ENCODE results near the gene PIGN.

PIGN gene

DNA sequence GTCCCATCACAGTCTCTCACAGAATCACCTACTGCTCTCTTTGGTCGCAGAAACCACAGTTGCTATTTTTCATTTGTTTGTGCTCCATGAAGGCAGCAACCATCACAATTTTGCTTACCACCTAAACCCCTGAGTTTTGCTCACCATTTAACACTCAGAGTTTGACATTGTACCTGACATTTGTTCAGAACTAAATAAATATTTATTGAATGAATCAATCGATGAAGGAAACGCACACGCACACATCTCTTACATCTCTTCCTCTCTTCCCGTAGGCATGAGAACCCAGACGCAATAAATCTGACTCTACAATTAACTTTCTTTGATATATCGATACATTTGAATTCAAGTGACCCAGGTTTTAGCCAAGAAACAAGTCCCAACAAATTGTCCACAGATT, 188.5 kb downstream of the PIGN start:
- no peak for DNase-seq

DNA sequence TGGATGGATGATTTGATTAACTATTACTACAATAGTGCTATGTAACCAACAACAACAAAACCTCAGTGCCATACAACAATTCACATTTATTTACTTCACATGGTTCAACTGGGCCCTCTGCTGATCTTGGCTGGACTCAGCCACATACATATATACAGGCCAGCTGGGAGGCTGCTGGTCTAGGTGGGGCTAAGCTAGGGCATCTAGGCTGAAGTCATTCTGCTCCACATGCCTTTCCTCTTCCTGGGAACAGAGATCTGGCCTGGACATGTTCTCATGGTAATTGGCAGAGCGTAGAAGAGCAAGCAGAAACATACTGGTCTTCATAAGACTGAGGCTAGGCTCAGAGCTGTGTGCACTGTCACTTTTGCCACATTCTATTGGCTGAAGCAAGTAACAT, 191.2 kb downstream of the PIGN start:
- no peak for DNase-seq

DNA sequence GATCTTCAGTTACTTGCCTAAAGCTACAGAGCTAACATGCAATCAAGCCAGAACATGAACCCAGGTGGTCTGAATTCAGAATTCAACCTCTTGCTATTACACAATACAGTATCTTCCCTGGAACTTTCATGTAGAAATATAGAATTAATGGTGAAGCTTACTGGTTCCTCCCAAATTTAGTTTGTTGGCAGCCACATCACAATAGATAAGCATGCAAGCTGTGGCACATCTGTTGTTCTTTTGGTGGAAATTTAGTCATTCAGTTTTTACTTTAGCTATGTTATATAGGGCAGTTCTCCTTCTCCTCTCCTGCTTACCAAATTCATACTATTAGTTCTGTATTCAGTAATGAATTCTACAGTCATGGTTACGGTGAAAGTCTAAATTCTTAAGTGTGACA, 193.0 kb downstream of the PIGN start:
- DNase-seq: no peak

DNA sequence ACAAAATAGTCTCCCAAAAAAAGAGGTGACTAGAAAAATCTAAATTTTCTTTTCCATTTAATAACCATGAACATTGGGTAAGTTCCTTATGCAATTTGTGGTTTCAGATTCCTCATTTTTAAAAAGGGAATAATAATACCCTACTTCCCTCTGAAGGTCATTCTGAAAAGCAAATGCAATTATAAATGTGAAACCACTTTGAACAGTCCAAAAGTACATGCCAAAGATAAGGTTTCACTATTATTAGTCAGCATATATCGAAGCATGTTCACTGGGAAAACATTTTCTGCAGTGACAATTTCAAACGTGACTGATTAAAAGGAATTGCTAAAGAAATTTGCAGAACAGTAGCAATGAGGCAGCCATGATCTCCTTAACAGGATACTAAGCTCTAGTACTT, 193.9 kb downstream of the PIGN start:
- no peak for DNase-seq

DNA sequence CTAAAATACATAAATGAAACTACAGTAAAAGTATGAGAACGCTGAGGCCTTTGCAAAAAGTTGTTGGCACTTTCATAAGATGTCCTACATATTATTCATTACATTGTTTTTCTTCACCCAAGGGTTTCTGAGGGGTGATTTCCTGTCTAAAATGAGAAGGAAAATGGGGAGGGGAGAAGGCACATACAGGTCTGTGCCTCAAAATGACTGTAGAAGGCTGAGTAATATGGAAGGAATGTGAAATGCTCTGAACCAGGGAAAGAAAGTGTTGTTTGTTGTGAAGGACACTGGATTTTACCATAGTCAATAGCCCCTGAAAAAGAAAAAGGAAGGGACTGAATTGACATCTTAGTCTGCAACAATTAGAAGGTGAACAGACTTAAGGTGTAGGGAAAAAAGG, 194.6 kb downstream of the PIGN start:
- DNase-seq: no peak

DNA sequence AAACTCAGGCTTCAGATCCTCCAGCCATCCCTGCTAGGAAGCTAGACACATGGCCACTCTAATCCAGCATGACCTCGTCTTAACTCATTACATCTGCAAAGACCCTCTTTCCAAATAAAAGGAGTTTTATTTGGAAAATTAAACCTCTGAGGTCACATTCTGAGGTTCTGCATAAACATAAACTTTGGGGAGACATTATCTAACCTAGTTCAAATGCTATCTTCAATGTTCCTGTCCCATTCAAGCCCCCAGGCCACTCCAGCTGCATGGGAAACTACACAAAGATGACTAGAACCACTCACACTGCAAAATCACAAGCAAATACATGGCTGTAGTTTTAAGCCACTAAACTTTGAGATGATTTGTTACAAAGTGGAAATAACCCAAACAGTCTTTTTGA, 195.0 kb downstream of the PIGN start:
- DNase-seq: no peak

DNA sequence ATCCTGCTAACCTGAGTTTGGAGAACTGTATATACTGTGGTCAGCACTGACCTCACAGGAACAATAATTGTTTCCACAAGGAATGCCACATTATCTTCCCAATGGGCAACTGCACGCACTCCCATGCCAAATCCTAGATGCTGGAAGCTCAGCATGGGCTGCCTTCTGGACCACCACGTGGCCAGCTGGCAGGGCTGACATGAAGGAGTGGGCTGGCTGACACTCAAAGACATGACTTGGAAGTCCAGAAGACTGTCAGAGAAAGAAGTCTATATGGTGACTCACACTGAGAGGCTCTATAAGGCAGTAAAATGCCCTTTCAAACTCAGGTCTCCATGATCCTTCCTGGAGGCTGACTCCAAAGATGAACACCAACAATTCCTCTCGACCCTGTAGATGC, 195.7 kb downstream of the PIGN start:
- no peak for DNase-seq

Measured in GF-D8 (cell line).